Renal cortex interstitium (tissue), 11 donors: ENCODE measurements around the gene ST8SIA3. TPM values are rescaled to one million over a fixed set of nuclear protein-coding genes. Genes with fewer than 3 reads are reported as not detected.
A peak's percentile ranks its signal among the peaks of the same experiment; 100 is the strongest.
"Not testable (repeated sequence)": the region's sequence is repeated elsewhere in the genome, so short reads cannot be mapped to it uniquely, and the experiment has no call there.

ENCODE experiments used
- DNase-seq, 11 donors: peaks; one replicate each; pipeline ENCODE4 v3.0.0-alpha.2; 2013; ENCODE audit warnings: low read depth in 9 of 11, low spot score in 4 of 11; ENCODE audit errors: extremely low read depth in 1 of 11
- polyA plus RNA-seq, 3 donors: library from polyadenylated mRNA; unstranded; fragments of 120-200 nt; gene quantifications; one replicate each; pipeline ENCODE4 v1.2.1, GENCODE V29; 2013; ENCODE audit not compliant: insufficient read length in 3 of 3

The ST8SIA3 gene
- polyA plus RNA-seq, 3 donors, result 0.07 TPM; not detected in 2

DNA sequence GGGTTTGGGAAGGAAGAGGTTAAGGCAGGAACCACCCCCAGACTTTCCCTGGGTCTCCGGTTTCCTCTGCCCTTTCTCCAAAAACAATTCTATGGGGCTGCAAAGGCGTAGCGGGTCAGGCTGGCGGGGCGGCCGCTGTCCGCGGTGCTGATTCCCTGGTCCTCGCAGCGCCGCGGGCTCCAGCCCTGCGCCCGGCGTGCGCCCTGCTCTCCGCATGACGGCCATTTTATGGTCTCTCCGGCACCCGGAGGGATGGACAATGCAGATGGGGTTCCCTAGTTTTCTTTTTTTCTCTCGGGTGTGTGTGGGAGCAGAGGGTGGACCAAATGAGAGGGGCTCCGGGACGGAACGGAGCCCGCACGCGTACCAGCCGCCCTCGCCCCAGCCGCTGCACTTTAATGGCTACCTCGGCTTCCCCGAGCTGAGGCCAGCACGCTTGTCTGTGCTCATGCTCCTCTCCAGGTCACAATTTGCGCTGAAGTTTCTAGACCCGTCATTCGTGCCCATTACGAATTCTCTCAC lies 1.6 kb downstream of the ST8SIA3 start:
- peak; percentile 42 to 70 (median 59) for DNase-seq

DNA sequence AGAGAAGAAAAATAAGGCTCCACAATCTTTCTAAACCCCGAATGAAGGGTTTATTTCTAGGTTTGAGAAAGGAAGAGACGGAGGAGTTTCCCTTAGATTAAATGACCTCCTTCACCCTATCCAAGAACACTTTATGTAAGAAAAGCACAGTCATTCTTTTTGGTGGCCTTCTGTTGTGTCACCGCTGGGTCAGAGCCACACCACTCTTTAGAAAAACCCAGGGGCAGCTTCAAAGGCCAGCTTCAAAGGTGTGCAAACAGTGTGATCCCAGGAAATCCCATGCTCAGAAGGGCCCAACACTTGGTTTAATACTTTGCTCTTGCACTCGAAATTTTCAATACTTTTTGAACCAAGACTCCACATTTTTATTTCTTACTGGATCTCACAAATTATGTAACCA lies 7.1 kb downstream of the ST8SIA3 start:
- DNase-seq, result no peak

DNA sequence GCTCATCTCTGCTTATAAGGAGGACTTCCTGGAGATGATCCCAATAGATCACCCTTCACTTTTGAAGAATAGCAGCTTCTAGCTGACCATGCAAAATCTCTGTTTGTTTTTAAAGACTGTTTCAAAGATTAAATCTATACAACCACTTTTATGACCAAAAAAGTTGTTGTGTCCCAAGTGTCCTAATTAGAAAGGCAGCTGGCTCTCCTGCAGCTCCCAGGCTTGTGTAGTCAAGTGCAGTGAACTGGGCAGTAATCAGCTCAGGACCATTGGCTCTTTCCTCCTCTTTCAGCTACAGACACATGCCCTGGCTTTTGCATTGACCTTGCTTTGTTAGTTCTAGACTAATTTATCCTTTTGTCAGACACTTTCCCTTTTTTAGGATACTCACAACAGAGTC lies 10.4 kb downstream of the ST8SIA3 start:
- DNase-seq, result no peak

DNA sequence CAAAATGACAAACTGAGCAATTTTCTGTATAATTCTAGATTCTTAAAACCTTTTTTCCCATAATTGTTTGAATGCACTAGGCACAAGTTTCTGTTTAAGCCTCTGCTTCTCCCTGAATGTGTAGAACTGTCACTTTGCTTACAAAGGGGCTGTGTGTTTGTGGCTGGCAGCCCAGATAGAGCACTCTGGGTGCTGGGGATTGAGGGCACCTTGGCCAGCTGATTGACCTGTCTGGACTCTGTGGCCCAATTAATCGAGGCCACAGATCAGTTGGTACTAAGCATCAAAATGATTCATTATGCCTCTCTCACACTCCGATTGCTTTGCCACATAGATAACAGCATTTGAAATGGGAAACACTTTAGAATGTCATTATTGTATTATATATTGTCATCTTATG lies 12.1 kb downstream of the ST8SIA3 start:
- DNase-seq, result no peak

DNA sequence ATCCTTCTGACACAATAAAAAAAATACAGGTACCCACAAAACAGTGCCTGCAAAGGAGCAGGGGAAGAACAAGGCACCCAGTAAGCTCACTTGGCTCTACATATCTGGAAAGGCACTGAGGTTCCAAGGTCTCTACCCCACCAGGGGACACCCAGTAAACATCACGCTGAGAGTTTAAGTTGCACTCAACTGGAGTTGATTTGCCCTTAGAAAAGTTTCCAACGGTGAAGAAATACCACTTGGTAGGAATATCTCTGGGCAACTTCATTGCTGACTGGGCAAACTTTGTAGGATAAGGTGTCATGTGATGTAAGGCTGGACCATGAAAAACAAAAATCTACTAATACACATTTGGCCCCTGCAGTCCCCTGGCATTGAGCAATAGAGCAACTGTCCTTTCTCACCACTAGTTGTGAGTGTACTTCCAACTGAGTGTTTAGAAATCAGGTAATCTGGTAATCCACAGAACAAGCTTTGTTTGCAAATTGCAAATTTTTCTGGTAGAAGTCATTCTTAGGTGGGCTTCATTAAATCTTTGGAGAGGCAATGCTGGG lies 14.2 kb downstream of the ST8SIA3 start:
- no peak for DNase-seq

DNA sequence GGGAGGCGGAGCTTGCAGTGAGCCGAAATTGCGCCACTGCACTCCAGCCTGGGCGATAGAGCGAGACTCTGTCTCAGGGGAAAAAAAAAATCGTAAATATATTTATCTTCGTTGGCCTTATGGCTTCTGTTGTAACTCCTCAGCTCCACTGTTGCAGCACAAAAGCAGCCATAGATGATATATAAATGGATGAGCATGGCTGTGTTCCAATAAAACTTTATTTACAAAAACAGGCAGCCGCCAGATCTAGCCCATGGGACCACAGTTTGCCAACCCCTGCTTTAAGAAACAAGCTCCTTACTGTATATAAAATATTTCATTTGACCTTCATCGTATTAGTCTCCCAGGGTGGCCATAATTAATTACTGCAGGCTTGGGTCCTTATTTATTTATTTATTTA lies 20.1 kb downstream of the ST8SIA3 start:
- DNase-seq, result no peak

DNA sequence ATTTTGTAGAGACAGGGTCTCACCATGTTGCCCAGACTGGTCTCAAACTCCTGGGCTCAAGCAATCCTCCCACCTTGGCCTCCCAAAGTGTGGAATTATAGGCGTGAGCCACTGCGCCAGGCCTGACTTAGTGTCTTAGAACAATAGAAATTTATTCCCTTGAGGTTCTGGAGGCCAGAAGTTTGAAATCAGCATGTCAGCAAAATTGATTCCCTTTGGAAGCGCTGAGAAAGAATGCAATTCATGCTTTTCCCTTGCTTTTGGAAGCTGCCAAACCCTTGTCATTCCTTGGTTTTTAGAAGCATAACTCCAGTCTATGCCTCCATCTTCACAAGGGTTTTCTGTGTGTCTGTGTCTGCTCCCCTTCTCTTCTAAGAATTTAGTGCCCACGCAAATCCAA lies 20.7 kb downstream of the ST8SIA3 start:
- no peak for DNase-seq

DNA sequence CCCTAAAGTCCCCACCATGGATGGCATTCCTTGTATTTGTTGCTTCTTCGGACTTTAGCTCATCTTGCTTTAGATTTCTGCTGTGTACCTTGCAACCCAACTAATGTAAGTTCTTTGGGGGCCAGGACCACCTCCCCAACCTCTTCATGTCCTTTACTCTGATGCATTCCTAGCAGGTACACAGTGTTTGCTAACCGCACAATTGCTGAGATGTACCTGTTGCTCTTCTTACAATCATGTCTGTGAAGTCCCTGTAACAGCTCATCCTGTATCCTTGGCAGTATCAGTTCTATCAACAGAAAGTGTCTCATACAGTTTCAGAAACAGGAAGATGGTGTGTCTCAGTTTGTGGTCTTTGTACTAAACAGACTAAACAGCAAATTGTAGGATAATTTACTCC lies 24.1 kb downstream of the ST8SIA3 start:
- DNase-seq, result no peak

DNA sequence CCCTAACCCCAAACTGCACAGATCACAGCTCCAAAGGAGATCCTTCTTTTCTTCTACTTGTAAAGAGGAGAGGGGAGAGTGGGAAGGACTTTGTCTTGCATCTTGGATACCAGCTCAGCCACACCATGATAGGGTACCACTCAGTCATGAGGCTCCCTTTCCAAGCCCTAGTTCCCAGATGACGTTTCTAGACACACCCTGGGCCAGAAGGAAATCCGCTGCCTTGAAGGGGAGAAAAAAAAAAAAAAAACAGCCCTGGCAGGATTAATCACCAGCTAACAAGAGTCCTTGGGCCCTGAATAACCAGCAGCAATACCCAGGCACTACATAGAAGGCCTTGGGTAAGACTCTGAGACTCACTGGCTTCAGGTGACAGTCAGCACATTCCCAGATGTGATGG lies 36.9 kb downstream of the ST8SIA3 start:
- no peak for DNase-seq

DNA sequence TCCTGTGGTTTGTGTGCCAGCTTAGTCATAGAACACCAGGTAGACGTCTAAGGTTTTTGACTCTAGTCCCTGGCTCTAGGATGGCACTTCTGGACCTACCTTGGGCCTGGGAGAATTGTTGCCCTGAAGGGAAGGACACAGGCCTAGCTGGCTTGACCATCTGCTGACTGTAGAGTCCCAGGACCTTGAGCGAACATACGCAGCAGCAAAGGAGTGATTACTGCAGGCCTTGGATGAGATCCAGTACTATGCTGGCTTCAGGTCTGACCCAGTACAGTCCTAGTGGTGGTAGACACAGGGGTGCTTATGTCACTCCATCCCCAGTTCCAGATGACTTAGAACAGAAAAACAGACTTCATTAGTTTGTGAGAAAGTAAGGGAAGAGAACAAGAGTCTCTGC lies 37.7 kb downstream of the ST8SIA3 start:
- no peak for DNase-seq

DNA sequence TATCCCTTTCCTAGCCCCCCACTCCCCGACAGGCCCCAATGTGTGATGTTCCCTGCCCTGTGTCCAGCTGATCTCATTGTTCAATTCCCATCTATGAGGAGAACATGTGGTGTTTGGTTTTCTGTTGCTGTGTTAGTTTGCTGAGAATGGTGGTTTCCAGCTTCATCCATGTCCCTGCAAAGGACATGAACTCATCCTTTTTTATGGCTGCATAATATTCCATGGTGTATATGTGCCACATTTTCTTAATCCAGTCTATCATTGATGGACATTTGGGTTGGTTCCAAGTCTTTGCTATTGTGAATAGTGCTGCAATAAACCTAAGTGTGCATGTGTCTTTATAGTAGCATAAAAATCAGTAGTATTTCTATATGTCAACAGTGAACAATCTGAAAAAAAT lies 42.4 kb downstream of the ST8SIA3 start:
- not testable (repeated sequence) for DNase-seq

DNA sequence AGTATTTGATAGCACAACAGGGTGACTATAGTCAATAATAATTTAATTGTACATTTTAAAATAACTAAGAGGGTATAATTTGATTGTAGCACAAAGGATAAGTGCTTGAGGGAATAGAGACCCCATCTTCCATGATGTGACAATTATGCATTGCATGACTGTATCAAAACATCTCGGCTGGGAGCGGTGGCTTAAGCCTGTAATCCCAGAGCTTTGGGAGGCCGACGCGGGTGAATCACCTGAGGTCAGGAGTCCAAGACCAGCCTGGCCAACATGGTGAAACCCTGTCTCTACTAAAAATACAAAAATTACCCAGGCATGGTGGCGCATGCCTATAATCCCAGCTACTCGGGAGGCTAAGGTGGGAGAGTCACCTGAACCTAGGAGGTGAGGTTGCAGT lies 44.5 kb downstream of the ST8SIA3 start:
- not testable (repeated sequence) for DNase-seq

DNA sequence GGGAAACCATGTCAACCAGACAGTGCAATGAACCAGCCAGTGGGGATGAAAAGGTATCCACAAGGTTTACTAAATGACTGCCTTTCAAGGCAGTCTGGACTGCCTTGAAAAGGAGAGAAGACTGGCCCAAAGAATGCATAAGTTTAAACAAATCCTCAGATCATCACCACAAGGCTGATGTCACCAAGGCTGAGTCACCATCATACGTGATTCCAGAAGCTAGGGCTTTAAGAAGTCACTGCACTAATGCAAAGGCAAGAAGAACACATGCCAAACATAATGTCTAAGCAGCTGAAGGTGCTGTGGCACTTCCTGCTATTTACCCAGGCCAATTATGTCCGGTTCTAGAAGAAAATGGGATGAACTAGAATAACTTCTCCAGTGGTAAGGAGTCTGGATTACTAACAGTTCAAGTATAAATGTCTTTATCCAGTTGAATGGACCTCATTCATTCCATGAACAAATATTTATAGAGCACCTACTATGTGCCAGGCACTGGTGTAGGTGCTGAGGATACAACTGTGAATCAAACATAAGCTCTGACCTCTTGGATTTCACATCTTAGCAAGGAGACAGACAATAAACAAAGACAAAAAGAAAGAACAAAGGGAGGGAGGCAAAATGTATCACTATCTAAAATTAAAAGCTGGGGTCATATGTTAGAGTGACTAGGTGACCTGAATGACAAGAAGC lies 45.2 kb downstream of the ST8SIA3 start:
- no peak for DNase-seq

DNA sequence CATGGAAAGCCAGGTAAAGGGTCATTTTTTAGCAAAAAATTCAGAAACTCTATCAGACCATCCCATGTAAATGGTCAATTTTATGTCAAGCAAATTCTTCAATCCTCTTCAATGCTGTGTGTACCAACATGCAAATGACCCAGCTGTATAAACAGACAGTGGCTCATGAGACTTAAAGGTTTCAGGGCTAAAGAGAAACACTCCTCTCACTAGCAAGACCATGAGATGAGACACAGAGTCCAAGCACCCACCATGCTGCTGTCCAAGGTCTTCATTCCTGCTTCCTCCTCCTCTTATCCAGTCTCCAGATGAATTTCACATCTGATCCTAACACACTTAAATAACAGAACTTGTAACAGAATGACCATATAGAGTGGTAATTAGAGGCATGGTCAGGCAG lies 52.0 kb downstream of the ST8SIA3 start:
- DNase-seq, result no peak

DNA sequence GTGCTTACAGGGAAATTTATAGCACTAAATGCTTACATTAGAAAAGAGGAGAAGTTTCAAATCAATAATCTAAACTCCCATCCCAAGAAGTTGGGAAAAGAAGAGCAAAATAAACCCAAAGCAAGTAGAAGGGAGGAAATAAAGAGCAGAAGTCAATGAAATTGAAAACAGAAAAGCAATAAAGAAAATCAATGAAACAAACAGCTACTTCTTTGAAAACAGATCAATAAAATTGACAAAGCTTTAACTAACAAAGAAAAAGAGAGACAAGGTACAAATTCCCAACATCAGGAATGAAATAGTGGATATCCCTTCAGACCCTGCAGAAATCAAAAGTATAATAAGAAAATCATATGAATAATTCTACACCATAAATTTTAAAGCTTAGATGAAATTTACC lies 57.3 kb downstream of the ST8SIA3 start:
- no peak for DNase-seq

DNA sequence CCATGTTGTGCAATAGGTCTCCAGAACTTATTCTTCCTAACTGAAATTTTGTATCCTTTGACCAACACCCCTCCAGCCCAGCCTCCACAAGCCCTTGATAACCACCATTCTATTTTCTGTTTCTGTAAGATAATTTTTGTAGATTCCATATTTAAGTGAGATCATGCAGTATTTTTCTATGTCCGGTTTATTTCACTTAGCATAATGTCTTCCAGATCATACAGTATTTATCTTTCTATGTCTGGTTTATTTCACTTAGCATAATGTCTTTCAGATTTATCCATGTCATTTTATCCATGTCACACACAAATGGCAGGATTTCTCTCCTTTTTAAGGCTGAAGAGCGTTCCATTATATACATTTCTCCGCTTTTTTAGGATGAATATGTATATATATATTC lies 58.4 kb downstream of the ST8SIA3 start:
- no peak for DNase-seq

DNA sequence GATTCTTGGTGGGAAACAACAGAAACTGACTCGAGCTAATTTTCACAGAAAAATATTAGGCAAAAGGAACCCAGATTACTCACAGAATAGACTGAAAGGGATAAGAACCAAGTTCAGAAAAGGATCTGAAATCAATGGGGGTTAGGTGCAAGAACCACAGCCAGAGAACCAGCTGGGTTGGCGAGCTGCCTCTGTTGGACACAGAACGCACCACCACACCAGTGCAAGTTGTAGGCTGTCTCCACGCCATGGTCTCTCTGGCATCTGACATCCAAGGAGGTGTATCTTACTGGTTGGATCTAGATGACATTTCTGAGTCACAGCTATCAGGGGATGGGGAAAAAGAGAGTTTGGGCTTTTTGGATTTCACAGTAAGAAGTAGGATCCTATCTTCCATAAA lies 64.2 kb downstream of the ST8SIA3 start:
- no peak for DNase-seq
